H1 (cell line): ENCODE data around the gene MBD3L2. TPM values are rescaled to one million over a fixed set of nuclear protein-coding genes. Genes with fewer than 3 reads are reported as not detected.
A peak's percentile ranks its signal among the peaks of the same experiment; 100 is the strongest.

Experiments
- CTCF ChIA-PET: fragments of 300-600 bp; sonication (Branson Sonifier 250); formaldehyde crosslinking; loops from one replicate; lab custom pipeline; 2021; ENCODE audit not compliant: partially characterized antibody; lab: Charles Lee
- POLR2A ChIA-PET: fragments of 300-600 bp; sonication (Branson Sonifier 250); formaldehyde crosslinking; loops from one replicate; lab custom pipeline; 2021; ENCODE audit warnings: inconsistent platforms; ENCODE audit not compliant: partially characterized antibody; lab: Charles Lee
- DNase-seq, 2 experiments: peaks; one replicate each; pipeline versions ENCODE4 v3.0.0 to v3.0.0-alpha.2; 2010 to 2022; ENCODE audit warnings: low spot score in 2 of 2, low read depth in 1 of 2, mixed read lengths in 1 of 2
- FAIRE-seq: peaks from 2 replicates; lab custom pipeline; 2011; peaks lifted over from hg19 to GRCh38; lab: Jason Lieb, UNC
- H2AFZ ChIP-seq: 2 replicates; pipeline ENCODE4 v1.8.1; 2012; ENCODE audit warnings: low read length, inconsistent platforms
- H2AK5ac ChIP-seq: 2 replicates; pipeline ENCODE4 v1.6.1; 2013; ENCODE audit warnings: low read depth, low read length
- H2BK120ac ChIP-seq: replicated peaks from 2 replicates; pipeline ENCODE3; 2013; ENCODE audit warnings: low read depth, low read length, inconsistent platforms
- H2BK12ac ChIP-seq: 2 replicates; pipeline ENCODE4 v1.6.1; 2013; ENCODE audit warnings: low read depth, low read length
- H2BK15ac ChIP-seq: 2 replicates; pipeline ENCODE4 v1.6.1; 2013; ENCODE audit warnings: low read length
- H2BK20ac ChIP-seq: 2 replicates; pipeline ENCODE4 v1.6.1; 2013; ENCODE audit warnings: low read length
- H2BK5ac ChIP-seq: 2 replicates; pipeline ENCODE4 v1.6.1; 2013; ENCODE audit warnings: low read depth, low read length
- H3K14ac ChIP-seq: 2 replicates; pipeline ENCODE4 v1.6.1; 2013; ENCODE audit warnings: inconsistent platforms; ENCODE audit not compliant: insufficient read length
- H3K18ac ChIP-seq: 2 replicates; pipeline ENCODE4 v1.6.1; 2013; ENCODE audit warnings: low read length; ENCODE audit errors: extremely low read depth
- H3K23ac ChIP-seq: 2 replicates; pipeline ENCODE4 v1.6.1; 2013; ENCODE audit warnings: inconsistent platforms; ENCODE audit not compliant: insufficient read length
- H3K23me2 ChIP-seq: 2 replicates; pipeline ENCODE4 v1.6.1; 2013; ENCODE audit warnings: low read depth, low read length
- H3K27ac ChIP-seq: 2 replicates; pipeline ENCODE4 v1.6.1; 2011; ENCODE audit warnings: low read depth, low read length, inconsistent platforms
- H3K27me3 ChIP-seq, 4 experiments: replicated peaks in 1 of 4; 1 replicate in 1 of 4; 2 replicates in 3 of 4; pipeline versions ENCODE4 v1.6.1 to v1.8.1; 2011 to 2013; ENCODE audit warnings: low read length in 3 of 4, mild to moderate bottlenecking in 3 of 4, inconsistent platforms in 2 of 4, mixed read lengths in 2 of 4, moderate library complexity in 1 of 4; ENCODE audit not compliant: control insufficient read depth in 3 of 4, insufficient read depth in 3 of 4; ENCODE audit errors: extremely low read depth in 1 of 4
- H3K36me3 ChIP-seq, 4 experiments: 2 replicates each; pipeline versions ENCODE4 v1.6.1 to v1.8.1; 2011 to 2013; ENCODE audit warnings: mild to moderate bottlenecking in 4 of 4, low read length in 3 of 4, moderate library complexity in 2 of 4, control low read depth in 1 of 4, inconsistent platforms in 1 of 4; ENCODE audit not compliant: insufficient read depth in 4 of 4, control insufficient read depth in 2 of 4
- H3K4ac ChIP-seq: replicated peaks from 2 replicates; pipeline ENCODE3; 2013; ENCODE audit warnings: low read length, low read depth, mixed read lengths, inconsistent platforms; ENCODE audit not compliant: insufficient read length
- H3K4me1 ChIP-seq, 4 experiments: replicated peaks in 1 of 4; 1 replicate in 1 of 4; 2 replicates in 3 of 4; pipeline versions ENCODE4 v1.6.1 to v1.8.1; 2011 to 2013; ENCODE audit warnings: low read length in 3 of 4, inconsistent platforms in 2 of 4, mixed read lengths in 1 of 4; ENCODE audit not compliant: insufficient read depth in 4 of 4, control insufficient read depth in 3 of 4
- H3K4me2 ChIP-seq, 2 experiments: 2 replicates each; pipeline versions ENCODE4 v1.6.1 to v1.8.1; 2011 to 2013; ENCODE audit warnings: low read depth in 2 of 2, low read length in 2 of 2, control low read depth in 1 of 2, inconsistent platforms in 1 of 2, mild to moderate bottlenecking in 1 of 2; ENCODE audit not compliant: insufficient read depth in 1 of 2
- H3K4me3 ChIP-seq, 4 experiments: fragments of 200-600, 300-600 bp in 1 of 4; sonication (generic), shearing (Covaris generic), sonication (Bioruptor Twin) in 1 of 4; 2 replicates each; pipeline versions ENCODE4 v1.5.1 to v1.8.1; 2011 to 2016; ENCODE audit warnings: low read length in 4 of 4, low read depth in 3 of 4, control low read depth in 2 of 4, inconsistent platforms in 2 of 4, mild to moderate bottlenecking in 2 of 4, mixed read lengths in 1 of 4, moderate library complexity in 1 of 4; ENCODE audit not compliant: insufficient read depth in 2 of 4; ENCODE audit errors: extremely low read depth in 1 of 4
- H3K56ac ChIP-seq: replicated peaks from 2 replicates; pipeline ENCODE3; 2013; ENCODE audit warnings: low read depth, mild to moderate bottlenecking, mixed read lengths, low read length, inconsistent platforms; ENCODE audit not compliant: insufficient read length
- H3K79me1 ChIP-seq: 2 replicates; pipeline ENCODE4 v1.6.1; 2013; ENCODE audit warnings: low read depth, low read length, control low read depth
- H3K79me2 ChIP-seq, 2 experiments: 2 replicates each; pipeline versions ENCODE4 v1.6.1 to v1.8.1; 2012 to 2013; ENCODE audit warnings: low read length in 2 of 2, mild to moderate bottlenecking in 2 of 2, inconsistent platforms in 1 of 2; ENCODE audit not compliant: insufficient read depth in 2 of 2, control insufficient read depth in 1 of 2
- H3K9ac ChIP-seq, 4 experiments: replicated peaks in 1 of 4; 1 replicate in 1 of 4; 2 replicates in 3 of 4; pipeline versions ENCODE4 v1.6.1 to v1.8.1; 2011 to 2013; ENCODE audit warnings: low read depth in 3 of 4, low read length in 3 of 4, control low read depth in 2 of 4, mild to moderate bottlenecking in 2 of 4, moderate library complexity in 2 of 4, inconsistent platforms in 1 of 4; ENCODE audit errors: extremely low read depth in 1 of 4
- H3K9me3 ChIP-seq, 2 experiments: 2 replicates each; pipeline versions ENCODE4 v1.6.1 to v1.8.1; 2012 to 2013; ENCODE audit warnings: mild to moderate bottlenecking in 2 of 2, moderate library complexity in 2 of 2, control low read depth in 1 of 2, inconsistent platforms in 1 of 2, low read depth in 1 of 2, low read length in 1 of 2, mixed read lengths in 1 of 2; ENCODE audit not compliant: insufficient read depth in 2 of 2
- H4K20me1 ChIP-seq, 2 experiments: replicated peaks in 1 of 2; 2 replicates each; pipeline versions ENCODE3 to v1.8.1; 2011 to 2013; ENCODE audit warnings: inconsistent platforms in 2 of 2, low read length in 2 of 2, mild to moderate bottlenecking in 1 of 2; ENCODE audit not compliant: insufficient read depth in 2 of 2, control insufficient read depth in 1 of 2
- H4K5ac ChIP-seq: 2 replicates; pipeline ENCODE4 v1.6.1; 2013; ENCODE audit warnings: low read length, low read depth, mixed read lengths, inconsistent platforms; ENCODE audit not compliant: insufficient read length
- H4K8ac ChIP-seq: 2 replicates; pipeline ENCODE4 v1.8.0; 2013; ENCODE audit warnings: mild to moderate bottlenecking, moderate library complexity, low read length, inconsistent platforms; ENCODE audit not compliant: insufficient read depth; ENCODE audit errors: extremely low read depth
- H4K91ac ChIP-seq: replicated peaks from 2 replicates; pipeline ENCODE3; 2013; ENCODE audit warnings: low read length, mixed read lengths, inconsistent platforms; ENCODE audit not compliant: insufficient read length
- SIX5 ChIP-seq: IDR thresholded peaks from 2 replicates; pipeline ENCODE4 v1.6.1; 2011; ENCODE audit warnings: mild to moderate bottlenecking, low read depth, low read length
- SRF ChIP-seq: IDR thresholded peaks from 2 replicates; pipeline ENCODE4 v1.6.1; 2011; ENCODE audit warnings: mild to moderate bottlenecking, low read depth, low read length, moderate library complexity
- WGBS, 2 experiments: shearing (Covaris generic) in 1 of 2; methylation state at CpG; one replicate each; pipeline versions ENCODE4 v1.1.6 to v1.1.7; 2013 to 2015; ENCODE audit warnings: low lambda C conversion rate in 2 of 2, mixed read lengths in 2 of 2, inconsistent platforms in 1 of 2, low coverage in 1 of 2, missing lambda C conversion rate in 1 of 2; ENCODE audit not compliant: insufficient replicate concordance in 2 of 2, insufficient coverage in 1 of 2, insufficient read length in 1 of 2; ENCODE audit errors: extremely low coverage in 1 of 2, missing lambda C conversion rate in 1 of 2; 5-methylcytosine and 5-hydroxymethylcytosine counted together
- polyA plus RNA-seq, 7 experiments: library from polyadenylated mRNA; depleted of rRNA in 3 of 7; stranded (reverse) in 5 of 7; unstranded in 2 of 7; fragments of >200 nt in 5 of 7; fragments of 200-250 nt in 2 of 7; gene quantifications; 1 replicate in 5 of 7; 2 replicates in 1 of 7; 4 replicates in 1 of 7; pipeline versions ENCODE4 v1.2.1 to v1.2.3, GENCODE V29; 2011 to 2013; ENCODE audit warnings: missing spikeins in 2 of 7, mixed read lengths in 2 of 7
- total RNA-seq: library from RNA; stranded (reverse); fragmentation: NEBNext Ultra II Directional; extraction: Animal tissue kit (Norgen Biotek cat#: 25700); gene quantifications from 2 replicates; pipeline ENCODE4 v1.2.1, GENCODE V29; 2021

The MBD3L2 gene
- total and polyA plus RNA-seq, 2 of the 8 experiments (the other 6 are each of a cell fraction or from before 2014, with no cell fraction given), result not detected

- H3K4me3 ChIP-seq, result peak overlapping the region in 3 of 4 experiments; percentile 13 to 95 (median 17); a peak in 3 of 8 replicates
- no peak overlapping the region for H4K5ac ChIP-seq
- H3K4me1 ChIP-seq, result no peaks in the 10 kb centered on the region
- H3K4me2 ChIP-seq, result peak overlapping the region; percentile 45 to 66; a peak in 3 of 4 replicates
- H3K23me2 ChIP-seq, result peaks cover 2% of the 10 kb centered on the region; the same call in 1 of the 2 replicates
- WGBS, 2 experiments, result 73% methylated on average over 6 of the region's 6 CpGs; no CpG with 5 or more reads in 1 of the 2 experiments
- TF ChIP-seq SIX5 (no peak), SRF (no peak)
- peaks cover 5 to 12% (median 10%) of the 10 kb centered on the region in 4 experiments; a peak in 7 of 8 replicates for H3K36me3 ChIP-seq
- no peak overlapping the region for H2BK120ac ChIP-seq
- ChIA-PET POLR2A (interaction anchor here (0.9 to 1.8 kb wide), 4 partner anchors 16 to 316 kb away, joined by 3 to 8 read pairs (median 4); no protein-coding TSS in a partner anchor), CTCF (interaction anchor here (0.5 to 1.1 kb wide), 2 partner anchors 312 to 1452 kb away, joined by 3 to 4 read pairs; no protein-coding TSS in a partner anchor)
- no peak overlapping the region for H3K18ac ChIP-seq
- no peak overlapping the region for H3K9ac ChIP-seq
- no peaks in the 10 kb centered on the region for H4K20me1 ChIP-seq
- peaks cover 0 to 8% of the 10 kb centered on the region in 2 experiments; a peak in 2 of 4 replicates for H3K79me2 ChIP-seq
- no peak overlapping the region for H2BK12ac ChIP-seq
- H4K8ac ChIP-seq, result no peak overlapping the region
- H2AK5ac ChIP-seq, result no peak overlapping the region
- H2BK20ac ChIP-seq, result no peak overlapping the region
- H2BK15ac ChIP-seq, result no peak overlapping the region
- no peak overlapping the region for H3K27ac ChIP-seq
- H3K9me3 ChIP-seq, result peaks cover 6 to 15% of the 10 kb centered on the region in 2 experiments; a peak in 2 of 4 replicates
- no peak overlapping the region for H3K56ac ChIP-seq
- DNase-seq (no peak), FAIRE-seq (no peak)
- H2BK5ac ChIP-seq, result no peak overlapping the region
- no peak overlapping the region for H3K23ac ChIP-seq
- H3K27me3 ChIP-seq, result no peaks in the 10 kb centered on the region
- H3K14ac ChIP-seq, result no peak overlapping the region
- no peak overlapping the region for H3K4ac ChIP-seq
- H2AFZ ChIP-seq, result peak overlapping the region; percentile 84
- no peak overlapping the region for H4K91ac ChIP-seq
- H3K79me1 ChIP-seq, result no peaks in the 10 kb centered on the region
These were observed 19.5 kb downstream of the MBD3L2 start for GRCh38 chr19:7068599-7068998.
